Sigmoid colon (tissue), 4 donors: ENCODE results near the gene HDAC4.

Experiments
- EP300 ChIP-seq, 4 donors: sonication (generic); formaldehyde crosslinking; IDR thresholded peaks; one replicate each; pipeline ENCODE4 v1.6.1; 2017; ENCODE audit warnings: antibody characterized with exemption in 4 of 4
- POLR2A ChIP-seq, 2 donors: fragments of 450-650 bp; IDR thresholded peaks; one replicate each; pipeline ENCODE4 v1.6.1; 2016; ENCODE audit warnings: antibody characterized with exemption in 2 of 2, mild to moderate bottlenecking in 2 of 2, moderate library complexity in 2 of 2

- TF ChIP-seq POLR2A (IDR thresholded peaks at IDR 0.05) (no peak), EP300 (IDR thresholded peaks at IDR 0.05) (no peak)
These were observed 209.6 kb downstream of the HDAC4 start for GRCh38 chr2:239190921-239191885.
